Measurements from ENCODE around the gene OTULIN.

OTULIN gene

DNA sequence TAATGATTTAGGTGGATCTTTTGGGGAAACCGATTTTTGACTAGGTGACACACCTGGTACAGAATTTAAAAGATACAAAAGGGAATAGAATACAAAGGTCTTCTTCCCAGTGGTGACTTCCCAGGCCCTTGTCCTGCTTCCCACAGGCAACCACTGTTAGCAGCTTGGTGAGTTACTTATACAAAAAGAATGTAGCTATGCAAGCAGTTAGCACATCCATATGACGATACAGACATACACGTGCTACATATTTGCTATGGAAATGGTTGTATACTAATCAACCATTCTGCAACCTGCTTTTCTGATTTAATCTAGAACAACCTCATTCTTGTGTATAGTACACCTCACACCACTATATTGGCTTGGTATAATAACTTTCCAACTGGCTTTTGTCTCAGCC, 51.0 kb downstream of the OTULIN start:
- TF ChIP-seq, protein P1, sequence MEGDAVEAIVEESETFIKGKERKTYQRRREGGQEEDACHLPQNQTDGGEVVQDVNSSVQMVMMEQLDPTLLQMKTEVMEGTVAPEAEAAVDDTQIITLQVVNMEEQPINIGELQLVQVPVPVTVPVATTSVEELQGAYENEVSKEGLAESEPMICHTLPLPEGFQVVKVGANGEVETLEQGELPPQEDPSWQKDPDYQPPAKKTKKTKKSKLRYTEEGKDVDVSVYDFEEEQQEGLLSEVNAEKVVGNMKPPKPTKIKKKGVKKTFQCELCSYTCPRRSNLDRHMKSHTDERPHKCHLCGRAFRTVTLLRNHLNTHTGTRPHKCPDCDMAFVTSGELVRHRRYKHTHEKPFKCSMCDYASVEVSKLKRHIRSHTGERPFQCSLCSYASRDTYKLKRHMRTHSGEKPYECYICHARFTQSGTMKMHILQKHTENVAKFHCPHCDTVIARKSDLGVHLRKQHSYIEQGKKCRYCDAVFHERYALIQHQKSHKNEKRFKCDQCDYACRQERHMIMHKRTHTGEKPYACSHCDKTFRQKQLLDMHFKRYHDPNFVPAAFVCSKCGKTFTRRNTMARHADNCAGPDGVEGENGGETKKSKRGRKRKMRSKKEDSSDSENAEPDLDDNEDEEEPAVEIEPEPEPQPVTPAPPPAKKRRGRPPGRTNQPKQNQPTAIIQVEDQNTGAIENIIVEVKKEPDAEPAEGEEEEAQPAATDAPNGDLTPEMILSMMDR (IDR thresholded peaks at IDR 0.05; ENCODE audit: low read depth, low read length, missing control alignments) = no peak
- no peak for DNase-seq (ENCODE audit: low read depth)
- H3K4me3 ChIP-seq (ENCODE audit: low read depth, low read length) = no peak overlapping the region

DNA sequence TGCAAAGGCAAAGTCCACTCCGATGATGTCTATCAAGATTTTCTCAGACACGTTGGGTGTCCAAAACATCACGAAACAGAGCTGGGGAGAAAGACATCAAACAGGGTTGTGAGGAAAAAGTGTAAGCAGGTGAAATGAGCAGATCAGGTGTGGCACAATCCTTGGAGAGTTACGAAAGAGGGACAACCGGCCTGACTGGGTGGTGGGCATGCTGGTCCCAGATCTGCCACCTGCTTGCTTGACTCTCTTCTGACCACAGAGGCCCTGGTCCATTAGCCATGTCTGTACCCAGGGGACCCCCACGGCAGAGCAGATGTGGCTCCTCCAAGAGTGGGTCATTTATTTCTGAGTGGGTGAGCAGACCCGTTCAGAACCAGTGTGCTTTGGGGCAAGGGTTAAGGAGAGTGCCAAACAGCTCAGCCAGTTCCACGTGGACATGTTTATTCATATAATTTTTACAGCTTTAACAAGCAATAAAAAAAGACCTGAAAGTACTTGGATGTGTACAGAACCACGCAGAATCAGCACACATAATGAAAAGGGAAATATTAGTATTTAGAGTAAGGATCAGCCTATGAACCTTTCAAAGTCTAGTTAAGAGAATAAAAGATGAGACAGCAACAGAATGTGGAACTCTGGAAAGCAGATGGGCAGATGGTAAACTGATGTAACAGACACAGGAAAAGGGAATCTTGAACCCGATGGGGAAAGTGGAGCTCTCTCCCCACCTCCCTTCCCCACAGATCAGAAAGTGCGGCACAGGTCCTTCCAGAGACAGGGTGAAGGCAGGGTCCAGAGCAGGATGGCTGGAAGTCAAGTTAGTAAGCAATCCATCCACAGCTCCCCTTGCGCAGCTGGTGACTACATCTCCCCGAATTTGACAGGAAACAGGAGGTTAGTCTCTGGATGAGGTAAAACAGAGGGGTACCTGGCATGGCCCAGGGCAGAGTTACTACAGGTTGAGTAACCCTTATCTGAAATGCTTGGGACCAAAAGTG, 52.5 kb downstream of the OTULIN start:
- TF ChIP-seq, protein P1 (IDR thresholded peaks at IDR 0.05; ENCODE audit: low read depth, low read length, missing control alignments) = no peak
- DNase-seq (ENCODE audit: low read depth) = no peak
- H3K4me3 ChIP-seq (ENCODE audit: low read depth, low read length) = no peak overlapping the region

DNA sequence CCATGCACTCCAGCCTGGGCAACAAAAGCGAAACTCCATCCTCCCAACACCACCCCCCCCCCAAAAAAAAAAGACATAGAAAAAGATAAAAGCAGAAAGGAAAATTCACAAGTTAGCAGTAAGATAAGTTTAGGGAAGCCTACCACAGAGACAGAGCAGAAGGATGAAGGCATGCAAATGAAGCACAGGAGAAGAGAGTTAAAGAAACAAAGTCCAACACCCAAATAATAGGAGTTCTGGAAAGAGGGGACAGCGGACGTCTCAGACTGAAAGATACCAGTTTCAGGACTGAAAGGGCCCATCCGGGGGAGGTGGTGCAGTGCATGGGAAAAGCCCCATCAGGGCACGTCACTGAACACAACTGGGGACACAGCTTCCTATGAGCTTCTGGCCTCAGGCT, 54.3 kb downstream of the OTULIN start:
- H3K4me3 ChIP-seq (ENCODE audit: low read depth, low read length) = no peak overlapping the region
- no peak for DNase-seq (ENCODE audit: low read depth)
- TF ChIP-seq, protein P1 (IDR thresholded peaks at IDR 0.05; ENCODE audit: low read depth, low read length, missing control alignments) = no peak

DNA sequence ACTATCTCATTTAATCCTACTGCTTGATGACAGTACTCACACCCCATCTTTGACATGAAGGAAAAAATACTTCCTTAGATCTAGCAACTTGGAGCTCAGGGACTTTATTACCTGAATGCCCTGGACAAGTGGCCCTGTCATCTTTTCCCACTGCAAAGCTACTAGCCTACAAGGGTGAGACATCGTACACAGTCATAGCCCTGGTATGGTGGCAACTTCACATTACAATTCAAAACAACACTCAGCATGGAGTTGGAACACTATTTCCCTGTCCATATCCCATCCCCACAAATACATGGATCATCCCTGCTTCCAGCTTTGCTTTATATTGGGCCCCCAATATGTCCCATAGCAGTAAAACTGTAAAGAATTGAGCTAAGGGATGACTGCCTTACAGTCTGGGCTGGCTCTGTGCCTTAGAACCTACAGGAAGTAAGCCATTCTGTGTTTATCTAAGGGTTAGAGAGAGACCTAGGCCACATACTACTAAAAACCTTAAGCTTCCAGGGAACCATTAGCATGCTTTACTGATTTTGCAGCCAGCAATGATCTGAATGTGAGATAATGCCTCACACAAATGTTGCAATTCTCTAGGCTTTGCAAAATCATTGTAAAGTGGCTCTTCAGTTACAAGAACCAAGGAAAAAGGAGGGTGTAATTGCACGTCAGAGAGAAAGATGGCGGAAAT, 55.9 kb downstream of the OTULIN start:
- no peak overlapping the region for H3K4me3 ChIP-seq (ENCODE audit: low read depth, low read length)
- DNase-seq (ENCODE audit: low read depth) = no peak
- TF ChIP-seq, protein P1 (IDR thresholded peaks at IDR 0.05; ENCODE audit: low read depth, low read length, missing control alignments) = no peak

DNA sequence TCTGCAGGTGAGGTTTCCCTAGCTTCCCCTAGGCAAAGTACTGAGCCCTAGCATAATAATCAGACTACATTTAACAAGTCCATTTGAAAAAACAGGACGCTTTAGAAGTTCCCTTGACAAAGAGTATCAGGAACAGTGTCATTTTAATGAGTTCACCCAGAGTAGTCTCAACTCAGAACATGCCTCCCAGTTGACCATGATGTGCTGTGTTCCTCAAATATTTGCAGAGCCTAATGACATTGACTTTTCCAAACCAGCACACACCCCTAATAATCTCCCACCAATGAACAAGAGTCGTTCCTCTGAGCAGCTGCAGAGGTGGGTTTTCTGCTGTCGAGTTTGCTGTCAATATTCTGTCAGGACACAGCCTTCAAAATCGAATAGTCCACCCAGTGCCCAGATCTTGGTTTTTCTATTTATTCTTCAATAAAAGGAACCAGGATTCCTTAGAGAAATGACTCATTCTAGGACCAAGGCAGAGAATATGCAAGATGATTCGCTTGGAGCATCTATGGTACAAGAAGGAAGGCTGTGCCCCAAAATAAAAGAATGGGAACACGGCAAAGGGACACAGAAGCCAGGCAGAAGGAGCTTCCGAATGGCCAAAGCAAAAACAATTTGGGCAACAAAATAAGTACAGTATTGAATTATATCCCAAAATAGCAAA, 57.6 kb downstream of the OTULIN start:
- H3K4me3 ChIP-seq (ENCODE audit: low read depth, low read length) = no peak overlapping the region
- TF ChIP-seq, protein P1 (IDR thresholded peaks at IDR 0.05; ENCODE audit: low read depth, low read length, missing control alignments) = no peak
- no peak for DNase-seq (ENCODE audit: low read depth)

DNA sequence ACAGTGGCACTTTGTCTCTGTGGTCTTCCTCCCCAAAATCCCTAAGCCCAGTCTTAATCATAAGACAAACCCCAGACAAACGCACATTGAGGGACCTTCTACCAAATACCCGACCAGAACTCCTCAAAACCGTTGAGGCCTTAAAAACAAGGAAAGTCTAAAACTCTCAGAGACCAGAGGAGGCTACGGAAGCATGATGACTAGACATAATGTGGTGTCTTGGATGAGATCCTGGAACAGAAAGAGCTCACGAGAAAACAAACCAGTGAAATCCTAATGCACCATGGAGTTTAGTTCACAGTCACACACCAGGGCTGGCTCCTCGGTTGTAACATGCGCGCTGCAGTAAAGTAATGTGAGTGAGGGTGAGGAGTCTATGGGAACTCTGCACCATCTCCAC, 58.4 kb downstream of the OTULIN start:
- no peak for DNase-seq (ENCODE audit: low read depth)
- TF ChIP-seq, protein P1 (IDR thresholded peaks at IDR 0.05; ENCODE audit: low read depth, low read length, missing control alignments) = no peak

More for the DNA sequence above, 58.4 kb downstream of the OTULIN start:
- no peak overlapping the region for H3K4me3 ChIP-seq (ENCODE audit: low read depth, low read length)

Data from GM12864 (cell line).